Skin epidermis (tissue), 12 donors: Measurements from ENCODE around the gene EBP.
A peak's percentile ranks its signal among the peaks of the same experiment; 100 is the strongest.

Experiments
- H3K27ac ChIP-seq, 21 experiments: fragments of 200-600 bp; sonication (generic) in 11 of 21; one replicate each; pipeline ENCODE4 v1.5.0; 2020; ENCODE audit warnings: mild to moderate bottlenecking in 3 of 21, inconsistent platforms in 2 of 21, moderate library complexity in 2 of 21
- H3K4me3 ChIP-seq, 7 experiments: fragments of 200-600 bp; sonication (generic) in 2 of 7; one replicate each; pipeline ENCODE4 v1.5.0; 2020; ENCODE audit warnings: inconsistent platforms in 2 of 7, mild to moderate bottlenecking in 2 of 7, moderate library complexity in 1 of 7

EBP gene

GRCh38 chrX:48491809-48492208 is 29.8 kb upstream of the EBP start:
- Histone ChIP-seq H3K27ac (peak overlapping the region in 3 of 21 experiments; percentile 0 to 31 (median 9)), H3K4me3 (no peak overlapping the region)

GRCh38 chrX:48492293-48492910 is 29.2 kb upstream of the EBP start:
- Histone ChIP-seq H3K4me3 (no peak overlapping the region), H3K27ac (peak overlapping the region in 5 of 21 experiments; percentile 0 to 50 (median 26))

- Histone ChIP-seq H3K27ac (no peak overlapping the region), H3K4me3 (no peak overlapping the region)
These were observed 27.7 kb upstream of the EBP start for GRCh38 chrX:48493890-48494364.

DNA sequence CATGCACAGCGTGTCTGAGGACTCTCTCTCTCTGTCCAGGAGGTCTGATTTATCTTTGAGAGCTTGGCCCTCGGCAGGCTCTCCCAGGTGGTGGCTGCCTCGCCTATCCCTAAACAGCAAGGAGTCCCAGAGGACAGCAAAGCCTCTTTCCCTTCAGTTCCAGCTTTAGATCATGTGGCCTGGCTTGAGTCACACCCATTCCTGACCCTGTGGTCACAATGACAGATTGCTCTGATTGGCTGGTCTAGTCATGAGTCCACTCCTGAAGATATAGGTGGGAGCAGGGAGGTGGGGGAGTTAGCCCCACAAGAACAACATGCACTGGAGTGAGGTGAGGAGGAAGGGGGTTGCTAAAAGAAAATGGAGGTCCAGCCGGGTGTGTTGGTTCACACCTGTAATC is 24.9 kb upstream of the EBP start:
- Histone ChIP-seq H3K27ac (no peak overlapping the region), H3K4me3 (no peak overlapping the region)

GRCh38 chrX:48497871-48498270 is 23.7 kb upstream of the EBP start:
- peak overlapping the region in 1 of 21 experiments; percentile 35 for H3K27ac ChIP-seq
- no peak overlapping the region for H3K4me3 ChIP-seq

GRCh38 chrX:48498374-48498809 is 23.2 kb upstream of the EBP start:
- Histone ChIP-seq H3K27ac (no peak overlapping the region), H3K4me3 (no peak overlapping the region)

DNA sequence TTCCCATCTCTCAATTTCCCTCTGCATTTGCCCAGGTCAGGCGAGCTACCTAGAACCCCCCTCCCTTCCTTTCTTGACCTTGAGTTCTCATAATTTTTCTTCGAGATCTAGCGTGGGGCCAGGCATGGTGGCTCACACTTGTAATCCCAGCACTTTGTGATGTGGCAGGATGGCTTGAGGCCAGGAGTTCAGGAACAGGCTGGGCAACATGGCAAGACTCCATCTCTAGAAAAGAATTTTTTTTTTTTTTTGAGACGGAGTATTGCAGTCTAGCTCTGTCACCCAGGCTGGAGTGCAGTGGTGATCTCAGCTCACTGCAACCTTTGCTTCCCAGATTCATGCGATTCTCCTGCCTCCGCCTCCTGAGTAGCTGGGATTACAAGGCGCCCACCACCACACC is 17.3 kb upstream of the EBP start:
- no peak overlapping the region for H3K27ac ChIP-seq
- no peak overlapping the region for H3K4me3 ChIP-seq

- Histone ChIP-seq H3K27ac (no peak overlapping the region), H3K4me3 (no peak overlapping the region)
These were observed 16.1 kb upstream of the EBP start for GRCh38 chrX:48505481-48505880.

GRCh38 chrX:48507246-48507645 is 14.4 kb upstream of the EBP start:
- no peak overlapping the region for H3K4me3 ChIP-seq
- H3K27ac ChIP-seq, result no peak overlapping the region

DNA sequence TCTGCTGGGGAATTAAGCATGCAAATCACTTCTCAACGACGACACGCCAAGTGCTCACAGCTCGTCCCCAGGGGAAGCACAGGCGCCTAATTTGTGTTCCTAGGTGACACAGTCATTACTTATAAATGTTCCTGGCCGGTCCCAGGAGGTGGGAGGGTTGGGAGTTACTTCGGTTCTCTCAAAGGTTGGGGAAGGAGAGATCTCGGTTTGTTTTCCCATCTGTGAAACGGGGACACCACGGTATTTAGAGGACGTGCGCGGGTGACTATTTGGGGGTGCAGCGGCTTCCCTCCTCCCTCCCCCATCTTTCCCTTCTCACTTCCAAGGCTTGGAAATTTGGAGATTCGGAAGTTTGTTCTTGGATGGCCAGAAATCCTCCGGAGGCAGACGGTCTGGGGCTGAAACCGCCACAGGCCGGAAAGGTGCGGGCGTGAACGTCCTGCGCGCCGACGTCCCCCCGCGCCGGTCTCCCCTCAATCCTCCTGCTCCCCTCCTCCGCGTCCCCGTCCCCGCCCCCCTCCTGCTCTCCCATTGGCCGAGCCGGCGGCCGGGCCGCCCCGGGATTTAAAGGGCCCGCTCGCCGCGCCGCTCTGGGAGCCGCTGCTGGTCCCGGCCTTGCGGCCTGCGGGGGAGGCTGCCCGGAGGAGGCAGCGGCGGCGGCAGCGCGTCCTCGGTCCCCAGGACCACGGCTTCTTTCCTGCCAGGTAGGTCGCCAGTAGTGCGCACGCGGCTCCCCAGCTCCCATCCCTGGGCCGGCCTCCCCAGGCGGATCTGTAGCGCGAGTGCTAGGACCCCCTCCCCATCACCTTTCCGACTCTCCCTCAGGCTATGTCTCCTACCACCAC is 13.0 kb upstream of the EBP start, which contains the start of gene PORCN:
TSS of gene PORCN (plus strand) at position 593 of the 845 bp plus-strand sequence. CDS start 829 bp downstream, outside the sequence.
- H3K27ac ChIP-seq, result peak within 1 kb of the TSS in 20 of 21 experiments; percentile 47 to 86 (median 74)
- H3K4me3 ChIP-seq, result peak within 1 kb of the TSS; percentile 51 to 77 (median 58)

- peak overlapping the region in 20 of 21 experiments; percentile 47 to 86 (median 74) for H3K27ac ChIP-seq
- H3K4me3 ChIP-seq, result peak overlapping the region; percentile 51 to 77 (median 58)
These were observed 12.4 kb upstream of the EBP start for GRCh38 chrX:48509245-48509590.

GRCh38 chrX:48509619-48510018 is 12.0 kb upstream of the EBP start:
- peak overlapping the region in 4 of 21 experiments; percentile 61 to 86 (median 78) for H3K27ac ChIP-seq

DNA sequence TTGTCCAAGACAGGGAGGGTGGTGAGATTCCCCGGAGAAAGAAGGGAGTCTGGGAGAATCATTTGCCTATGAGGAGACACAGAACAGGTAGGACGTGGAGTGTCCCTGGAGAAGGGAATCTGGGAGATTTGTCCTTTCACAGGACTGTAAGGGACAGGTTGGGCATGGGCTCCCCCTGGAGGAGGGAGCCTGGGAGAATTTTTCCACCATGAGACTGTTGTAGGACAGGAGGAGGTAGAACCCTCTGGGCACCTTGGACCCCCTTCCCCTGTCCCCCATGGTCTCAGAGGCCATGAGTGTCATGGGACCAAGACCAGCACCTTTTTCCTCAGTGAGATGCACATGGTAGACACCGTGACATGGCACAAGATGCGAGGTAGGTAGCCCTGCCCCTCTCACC is 10.0 kb upstream of the EBP start:
- Histone ChIP-seq H3K27ac (no peak overlapping the region), H3K4me3 (no peak overlapping the region)

More at GRCh38 chrX:48509619-48510018, 12.0 kb upstream of the EBP start:
- peak overlapping the region in 6 of 7 experiments; percentile 51 to 77 (median 61) for H3K4me3 ChIP-seq

DNA sequence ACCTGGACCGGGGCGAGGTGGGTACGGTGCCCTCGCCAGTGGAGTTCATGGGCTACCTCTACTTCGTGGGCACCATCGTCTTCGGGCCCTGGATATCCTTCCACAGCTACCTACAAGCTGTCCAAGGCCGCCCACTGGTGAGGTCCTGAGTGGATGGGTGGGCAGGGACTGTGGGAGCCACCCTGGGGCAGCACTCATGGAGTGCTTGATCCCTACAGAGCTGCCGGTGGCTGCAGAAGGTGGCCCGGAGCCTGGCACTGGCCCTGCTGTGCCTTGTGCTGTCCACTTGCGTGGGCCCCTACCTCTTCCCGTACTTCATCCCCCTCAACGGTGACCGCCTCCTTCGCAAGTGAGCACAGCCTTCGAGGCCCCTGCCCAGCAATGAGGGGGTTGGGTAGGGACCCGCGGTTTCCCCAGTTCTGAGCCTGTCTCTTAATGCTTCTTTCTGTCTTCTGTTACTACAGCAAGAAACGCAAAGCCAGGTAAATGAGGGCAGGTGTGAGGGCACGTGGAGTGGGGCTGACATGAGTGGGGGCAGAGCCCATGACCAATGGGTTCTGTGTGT is 9.2 kb upstream of the EBP start:
- no peak overlapping the region for H3K27ac ChIP-seq
- H3K4me3 ChIP-seq, result no peak overlapping the region

DNA sequence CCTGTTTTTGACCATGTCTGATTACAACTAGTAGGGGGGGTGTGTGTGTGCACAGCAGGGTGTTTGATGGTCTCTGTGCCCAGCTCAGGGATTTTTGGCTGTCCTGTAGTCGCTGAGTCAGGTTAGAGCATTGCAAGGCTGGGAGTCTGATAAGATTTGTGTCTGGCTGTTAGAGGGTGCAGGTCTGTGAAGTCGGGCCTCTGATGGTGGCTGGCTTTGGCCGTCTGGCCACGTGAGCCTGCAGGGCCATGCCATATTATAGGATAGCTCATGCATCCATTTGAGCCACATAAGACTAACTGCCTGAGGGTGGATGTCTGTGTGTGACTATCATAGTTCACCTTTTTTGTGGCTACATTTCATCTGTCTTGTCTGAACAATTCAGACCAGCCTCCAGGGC is 7.9 kb upstream of the EBP start:
- Histone ChIP-seq H3K27ac (no peak overlapping the region), H3K4me3 (no peak overlapping the region)

DNA sequence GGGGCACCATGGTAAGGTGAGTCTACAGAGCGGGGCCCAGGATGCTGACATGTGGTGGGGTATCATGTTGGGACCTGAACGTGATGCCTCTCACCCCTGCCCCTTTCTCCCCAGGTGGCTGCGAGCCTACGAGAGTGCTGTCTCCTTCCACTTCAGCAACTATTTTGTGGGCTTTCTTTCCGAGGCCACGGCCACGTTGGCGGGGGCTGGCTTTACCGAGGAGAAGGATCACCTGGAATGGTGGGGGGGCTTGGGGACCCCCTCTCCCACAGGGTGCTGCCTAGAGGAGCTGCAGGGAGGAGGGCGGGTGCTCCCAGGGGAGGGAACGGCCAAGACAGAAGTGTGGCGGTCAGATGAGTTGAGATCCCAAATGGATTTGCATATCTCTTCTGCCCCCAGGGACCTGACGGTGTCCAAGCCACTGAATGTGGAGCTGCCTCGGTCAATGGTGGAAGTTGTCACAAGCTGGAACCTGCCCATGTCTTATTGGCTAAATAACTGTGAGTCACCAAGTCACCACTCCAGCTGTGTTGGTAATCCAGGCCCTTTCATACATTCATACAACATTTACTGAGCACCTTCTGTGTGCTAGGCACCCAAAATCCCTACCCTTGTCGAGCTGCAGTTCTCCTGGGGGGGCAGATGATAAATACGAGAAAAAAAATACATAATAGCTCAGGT is 7.3 kb upstream of the EBP start:
- no peak overlapping the region for H3K27ac ChIP-seq

DNA sequence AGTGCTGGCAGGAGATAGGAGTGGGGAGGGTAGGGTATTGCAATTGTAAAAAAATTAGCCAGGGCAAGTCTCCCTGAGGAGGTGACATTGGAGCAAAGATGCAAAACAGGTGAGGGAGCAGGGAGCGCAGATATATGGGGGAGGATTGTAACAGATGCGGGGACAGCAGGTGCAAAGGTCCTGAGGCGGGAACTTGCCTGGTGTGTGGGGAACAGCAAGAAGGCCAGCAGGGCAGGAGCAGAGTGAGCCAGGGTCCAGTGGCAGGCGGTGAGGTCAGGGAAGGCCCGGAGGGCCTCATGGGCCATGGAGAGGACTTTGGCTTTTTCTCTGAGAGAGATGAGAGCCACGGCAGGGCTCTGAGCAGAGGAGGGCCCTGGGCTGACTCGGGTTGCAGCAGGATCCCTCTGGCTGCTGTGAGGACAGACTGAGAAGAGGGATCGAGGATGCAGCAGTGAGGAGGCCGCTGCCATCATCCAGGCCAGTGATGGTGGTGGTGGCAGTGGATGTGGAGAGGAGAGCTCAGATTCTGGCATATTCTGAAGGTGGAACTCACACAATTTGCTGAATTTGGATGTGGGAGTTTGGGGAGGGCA is 6.6 kb upstream of the EBP start:
- Histone ChIP-seq H3K27ac (no peak overlapping the region), H3K4me3 (no peak overlapping the region)

More for the DNA sequence above, 7.3 kb upstream of the EBP start:
- no peak overlapping the region for H3K4me3 ChIP-seq

DNA sequence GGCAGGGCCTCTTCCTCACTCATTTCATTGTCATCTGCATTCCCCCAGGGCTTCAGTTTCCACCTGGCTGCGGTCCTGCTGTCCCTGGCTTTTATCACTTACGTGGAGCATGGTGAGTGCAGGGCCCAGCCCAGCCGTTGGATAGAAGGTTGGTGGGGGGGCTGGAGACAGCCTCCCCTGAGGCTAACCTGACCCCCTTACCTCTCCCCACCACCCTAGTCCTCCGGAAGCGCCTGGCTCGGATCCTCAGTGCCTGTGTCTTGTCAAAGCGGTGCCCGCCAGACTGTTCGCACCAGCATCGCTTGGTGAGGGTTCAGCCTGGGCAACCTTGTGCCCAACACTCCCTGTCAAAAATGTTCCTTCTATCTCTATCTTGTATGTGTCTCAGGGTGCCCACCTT is 5.8 kb upstream of the EBP start:
- H3K4me3 ChIP-seq, result no peak overlapping the region
- H3K27ac ChIP-seq, result no peak overlapping the region

DNA sequence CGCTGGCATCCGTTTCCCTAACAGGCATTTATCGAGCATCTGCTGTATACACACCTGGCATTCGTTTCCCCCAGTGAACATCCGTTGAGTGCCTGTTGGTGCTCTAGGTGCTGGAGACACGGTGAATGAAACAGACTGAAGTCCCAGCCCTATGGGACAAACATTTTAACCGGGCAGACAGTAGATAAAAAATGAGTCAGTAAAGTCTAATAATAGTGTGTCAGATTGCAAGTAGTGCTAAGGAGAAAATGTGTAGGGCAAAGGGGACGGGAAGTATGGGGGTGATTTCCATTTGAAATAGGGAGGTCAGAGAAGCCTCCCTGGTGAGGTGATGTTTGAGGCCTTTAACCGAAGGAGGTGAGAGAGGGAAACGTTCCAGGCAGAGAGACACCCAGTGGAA is 5.3 kb upstream of the EBP start:
- Histone ChIP-seq H3K4me3 (no peak overlapping the region), H3K27ac (no peak overlapping the region)

GRCh38 chrX:48516987-48517386 is 4.6 kb upstream of the EBP start:
- H3K4me3 ChIP-seq, result no peak overlapping the region
- H3K27ac ChIP-seq, result no peak overlapping the region
